Activated CD8-positive, alpha-beta memory T cell treated with anti-CD3 and anti-CD28 coated beads, Interleukin-2, amount 50 U/mL, for 48 hours (primary cell): ENCODE data around the gene HTR3B.
"Not testable (repeated sequence)": the region's sequence is repeated elsewhere in the genome, so short reads cannot be mapped to it uniquely, and the experiment has no call there.

Experiments used
- DNase-seq: peaks from one replicate; pipeline ENCODE4 v3.0.0-alpha.2; 2020

The HTR3B gene

GRCh38 chr11:113904379-113905101, at the start of gene HTR3B:
HTR3B (plus strand) TSS chr11:113904796; CDS start chr11:113904934, 138 bp downstream.
- no peak for DNase-seq

GRCh38 chr11:113855803-113856202, 48.8 kb upstream of the HTR3B start:
- no peak for DNase-seq

GRCh38 chr11:113856966-113857759, 47.4 kb upstream of the HTR3B start:
- no peak for DNase-seq

DNA sequence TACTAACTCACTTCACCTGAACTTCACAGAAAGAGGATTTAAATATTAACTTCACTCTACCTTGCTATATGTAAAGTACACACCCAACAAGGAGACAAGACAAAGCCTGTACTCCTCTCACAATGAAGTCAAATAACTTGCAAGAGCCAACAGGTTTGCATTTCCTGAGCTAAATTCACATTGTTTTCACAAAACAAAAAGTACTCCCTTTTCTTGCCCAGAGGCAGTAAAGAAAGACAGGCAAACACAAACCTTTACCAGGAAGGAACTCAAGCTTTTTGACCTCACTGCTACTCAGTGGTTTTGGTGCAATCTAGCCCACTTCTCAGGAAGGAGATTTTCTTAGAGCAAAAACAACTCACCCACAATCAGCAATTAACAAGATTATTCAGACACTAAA, 44.9 kb upstream of the HTR3B start:
- DNase-seq: no peak

DNA sequence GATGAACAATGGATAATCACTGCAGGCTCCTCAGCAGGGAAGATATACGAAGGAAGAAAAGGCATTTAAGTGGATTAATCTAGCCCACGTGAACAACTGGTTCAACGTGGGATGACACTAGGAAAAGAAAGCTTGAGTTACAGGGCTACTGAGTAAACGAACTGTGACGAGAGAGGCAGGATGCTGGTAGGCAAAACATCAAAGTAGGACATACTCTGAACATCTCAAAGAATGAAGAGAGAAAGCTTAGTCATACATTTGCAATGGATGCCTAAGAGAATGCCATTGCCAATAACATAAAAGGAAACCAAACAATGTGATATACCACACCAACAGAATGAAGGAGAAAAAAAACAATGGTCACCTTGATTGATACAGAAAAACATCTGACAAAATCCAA, 42.2 kb upstream of the HTR3B start:
- no peak for DNase-seq

- no peak for DNase-seq
These were observed 40.2 kb upstream of the HTR3B start for GRCh38 chr11:113864410-113864809.

- DNase-seq: no peak
These were observed 38.7 kb upstream of the HTR3B start for GRCh38 chr11:113865873-113866272.

GRCh38 chr11:113867843-113868503, 36.6 kb upstream of the HTR3B start:
- DNase-seq: no peak

- no peak for DNase-seq
These were observed 33.3 kb upstream of the HTR3B start for GRCh38 chr11:113871336-113871735.

GRCh38 chr11:113873236-113873626, 31.4 kb upstream of the HTR3B start:
- DNase-seq: no peak

DNA sequence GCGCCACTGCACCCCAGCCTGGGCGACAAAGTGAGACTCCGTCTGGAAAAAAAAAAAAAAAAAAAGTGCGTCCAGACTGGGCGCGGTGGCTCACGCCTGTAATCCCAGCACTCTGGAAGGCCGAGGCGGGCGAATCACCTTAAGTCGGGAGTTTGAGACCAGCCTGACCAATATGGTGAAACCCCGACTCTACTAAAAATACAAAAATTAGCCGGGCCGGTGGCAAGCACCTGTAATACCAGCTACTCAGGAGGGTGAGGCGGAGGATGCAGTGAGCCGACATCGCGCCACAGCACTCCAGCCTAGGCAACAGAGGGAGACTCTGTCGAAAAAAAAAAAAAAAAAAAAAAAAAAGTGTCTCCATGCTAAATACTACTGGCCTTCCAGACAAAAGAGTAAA, 30.5 kb upstream of the HTR3B start:
- DNase-seq: peak; percentile 17

- no peak for DNase-seq
These were observed 29.9 kb upstream of the HTR3B start for GRCh38 chr11:113874581-113875233.

DNA sequence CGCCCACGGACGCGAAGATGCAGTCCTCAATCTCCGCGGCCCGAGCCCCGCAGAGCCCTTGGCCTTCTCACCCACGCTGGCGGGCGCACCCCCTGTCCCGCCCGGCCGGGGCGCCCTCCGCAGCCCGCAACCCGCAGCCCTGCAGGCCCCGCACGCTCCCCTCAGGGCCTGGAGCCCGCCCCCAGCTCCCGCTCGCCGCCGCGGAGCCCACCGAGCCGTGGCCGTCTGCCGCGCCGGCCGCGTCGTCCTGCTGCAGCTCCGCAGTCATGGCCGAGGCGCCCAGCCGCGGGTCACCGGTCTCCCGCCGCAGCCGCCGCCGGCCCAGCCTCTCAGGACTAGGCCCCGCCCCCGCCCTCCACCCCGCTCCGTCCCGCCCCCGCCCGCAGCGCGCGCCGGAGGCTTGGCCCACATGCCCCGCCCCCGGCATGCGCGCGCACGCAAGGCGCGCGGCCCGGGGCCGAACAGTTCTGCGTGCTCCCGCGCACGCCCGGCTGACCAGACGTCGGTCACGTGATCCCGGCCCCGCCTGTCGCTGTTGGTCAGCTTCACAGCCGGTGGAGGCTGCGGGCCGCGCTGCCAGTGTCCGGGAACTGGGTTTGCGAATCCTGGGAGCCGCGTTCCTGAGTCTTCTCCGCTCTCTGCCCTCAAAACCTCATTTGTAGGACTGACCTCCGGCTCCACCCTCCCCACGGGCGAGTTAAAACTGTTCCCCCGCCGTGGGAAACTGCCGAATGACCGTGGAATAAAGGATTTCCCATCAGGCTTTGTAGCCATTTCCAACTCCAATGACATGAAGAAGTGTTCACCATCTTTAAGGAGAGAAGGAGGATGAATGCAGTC, 29.1 kb upstream of the HTR3B start, which contains the start of gene USP28:
USP28 (minus strand) TSS at position 339 of the 840 bp plus-strand sequence; CDS start at position 268, 71 bp downstream.
- DNase-seq: peak; percentile 94

GRCh38 chr11:113876074-113876797, 28.4 kb upstream of the HTR3B start:
- DNase-seq: no peak

DNA sequence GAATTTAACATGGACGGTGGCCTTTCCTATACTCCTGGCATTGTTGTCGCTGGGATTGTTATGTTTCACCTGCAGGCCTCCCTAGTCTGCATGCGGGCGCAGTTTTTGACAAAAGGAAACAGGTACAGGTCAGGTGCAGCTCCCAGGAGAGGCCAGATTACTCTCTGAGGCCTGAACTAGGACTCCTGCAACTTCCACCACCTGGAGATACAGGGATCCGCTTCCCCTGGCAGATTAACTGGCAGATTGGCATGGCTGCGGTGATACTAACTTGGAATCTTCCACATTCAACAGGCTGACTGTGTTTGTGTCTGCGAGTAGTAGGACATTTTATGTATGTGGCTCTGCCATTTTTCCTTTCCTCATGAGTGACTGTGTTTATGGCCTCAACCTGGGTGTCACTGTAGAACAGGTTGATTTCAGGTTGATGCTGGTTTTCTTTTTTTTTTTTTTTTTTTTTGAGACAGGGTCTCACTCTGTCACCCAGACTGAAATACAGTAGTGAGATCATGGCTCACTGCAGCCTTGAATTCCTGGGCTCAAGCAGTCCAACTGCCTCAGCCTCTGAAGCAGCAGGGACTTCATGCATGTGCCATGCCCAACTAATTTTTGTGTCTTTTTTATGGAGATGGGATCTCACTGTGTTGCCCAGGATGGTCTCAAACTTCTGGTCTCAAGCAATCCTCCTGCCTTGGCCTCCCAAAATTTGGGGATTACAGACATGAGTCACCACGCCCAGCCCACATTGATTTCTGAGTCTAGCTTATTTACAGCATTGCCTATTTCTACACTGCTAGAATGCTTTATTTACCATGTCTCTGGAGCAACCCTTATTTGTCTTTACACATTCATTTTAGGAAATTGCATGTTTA, 27.6 kb upstream of the HTR3B start:
- no peak for DNase-seq

- DNase-seq: no peak
These were observed 26.9 kb upstream of the HTR3B start for GRCh38 chr11:113877670-113878055.

GRCh38 chr11:113879446-113879845, 25.1 kb upstream of the HTR3B start:
- DNase-seq: not testable (repeated sequence)

GRCh38 chr11:113880971-113881370, 23.6 kb upstream of the HTR3B start:
- DNase-seq: no peak

DNA sequence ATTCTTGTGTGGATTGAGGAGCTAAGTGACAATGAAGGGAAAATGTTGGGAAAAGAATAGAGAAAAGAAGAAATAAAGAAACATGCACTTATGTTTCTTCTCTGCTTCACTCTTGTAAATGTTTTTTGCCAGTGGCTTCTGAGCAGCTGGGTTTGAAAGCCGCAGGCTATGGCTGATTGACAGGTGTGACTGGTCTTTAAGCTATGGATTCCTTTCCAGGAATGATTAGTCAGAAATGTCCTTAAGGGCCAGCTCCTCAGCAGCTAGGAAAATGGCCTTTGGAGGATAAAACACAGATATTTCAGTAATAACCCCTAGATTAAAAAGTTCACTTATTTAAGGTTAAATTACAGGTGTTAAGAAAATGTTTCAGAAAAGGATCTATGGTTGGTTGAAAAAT, 22.7 kb upstream of the HTR3B start:
- DNase-seq: no peak

- DNase-seq: peak; percentile 25
These were observed 20.2 kb upstream of the HTR3B start for GRCh38 chr11:113884361-113884836.
